Measurements from ENCODE around the gene NUB1.
A peak's percentile ranks its signal among the peaks of the same experiment; 100 is the strongest.

Gene NUB1

DNA sequence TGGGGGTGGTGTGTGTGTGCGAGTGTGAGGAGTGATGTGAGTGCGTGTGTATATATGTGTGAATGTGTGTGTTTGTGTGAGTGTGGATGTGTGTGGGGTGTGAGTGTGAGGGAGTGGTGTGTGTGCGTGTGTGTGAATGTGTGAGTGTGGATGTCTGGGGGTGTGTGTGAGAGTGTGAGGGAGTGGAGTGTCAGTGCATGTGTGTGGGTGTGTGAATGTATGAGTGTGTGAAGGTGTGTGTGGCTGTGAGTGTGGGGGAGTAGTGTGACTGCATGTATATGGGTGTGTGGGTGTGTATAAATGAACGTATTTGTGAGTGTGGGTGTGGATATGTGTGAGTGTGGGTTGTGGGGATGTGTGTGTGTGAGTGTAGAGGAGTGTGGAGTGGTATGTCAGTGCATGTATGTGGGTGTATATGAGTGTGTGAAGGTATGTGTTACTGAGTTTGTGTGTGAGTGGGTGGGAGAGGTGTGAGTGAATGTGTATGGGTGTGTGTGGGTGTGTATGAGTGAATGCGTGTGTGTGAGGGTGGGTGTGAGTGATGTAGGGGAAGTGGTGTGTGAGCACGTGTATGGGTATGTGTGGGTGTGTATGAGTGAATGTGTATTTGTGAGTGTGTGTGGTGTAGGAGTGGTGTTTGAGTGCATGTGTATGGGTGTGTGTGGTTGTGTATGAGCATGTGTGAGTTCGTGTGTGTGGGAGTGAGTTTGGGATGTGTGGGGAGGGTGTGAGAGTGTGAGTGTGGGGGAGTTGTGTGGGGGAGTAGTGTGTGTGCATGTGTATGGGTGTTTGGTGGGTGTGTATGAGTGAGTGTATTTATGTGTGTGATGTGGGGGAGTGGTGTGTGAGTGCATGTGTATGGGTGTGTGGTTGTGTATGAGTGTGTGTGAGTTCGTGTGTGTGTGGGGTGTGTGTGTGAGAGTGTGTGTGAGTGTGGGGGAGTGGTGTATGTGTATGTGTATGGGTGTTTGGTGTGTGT, 28.5 kb upstream of the NUB1 start:
- DNase-seq (ENCODE audit: low read depth in 1 of 2, low spot score in 1 of 2), result no peak

DNA sequence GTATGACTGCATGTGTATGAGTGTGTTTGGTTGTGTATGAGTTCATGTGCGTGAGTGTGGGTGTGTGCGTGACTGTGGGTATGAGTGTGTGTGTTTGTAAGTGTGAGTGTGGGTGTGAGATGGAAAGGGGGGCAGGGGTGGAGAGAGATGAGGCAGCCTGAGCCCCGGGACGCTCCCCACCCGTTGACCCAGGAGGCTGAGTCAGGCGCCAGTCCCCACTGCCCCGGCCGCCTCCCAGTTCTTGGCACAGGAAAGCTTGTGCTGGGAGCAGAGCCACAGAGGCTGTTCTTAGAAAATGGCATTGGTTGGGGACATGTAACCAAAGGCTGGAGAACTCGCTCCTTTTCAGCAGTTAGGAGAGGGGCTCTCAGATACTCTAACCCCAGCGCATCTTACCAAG, 27.8 kb upstream of the NUB1 start:
- no peak for DNase-seq (ENCODE audit: low read depth in 1 of 2, low spot score in 1 of 2)

DNA sequence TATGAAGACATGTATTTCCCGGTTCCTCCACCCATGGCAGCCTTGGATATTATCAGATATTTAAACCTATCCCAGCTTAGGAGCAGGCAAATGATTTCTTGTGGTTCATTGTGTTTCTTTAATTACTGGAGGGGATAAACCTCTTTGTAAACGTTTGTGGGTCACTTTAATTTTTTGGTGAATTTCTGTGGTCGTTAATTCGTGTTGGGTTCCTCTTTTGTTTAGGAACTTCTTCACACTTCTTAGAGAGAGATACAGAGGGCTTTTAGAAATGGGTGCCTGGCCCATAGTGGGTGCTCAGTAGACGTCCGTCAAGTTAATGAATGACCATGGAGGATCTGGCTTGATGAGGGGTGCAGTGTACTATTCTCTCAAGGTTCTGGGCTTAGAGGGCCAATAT, 27.2 kb upstream of the NUB1 start:
- DNase-seq (ENCODE audit: low read depth in 1 of 2, low spot score in 1 of 2), result no peak

DNA sequence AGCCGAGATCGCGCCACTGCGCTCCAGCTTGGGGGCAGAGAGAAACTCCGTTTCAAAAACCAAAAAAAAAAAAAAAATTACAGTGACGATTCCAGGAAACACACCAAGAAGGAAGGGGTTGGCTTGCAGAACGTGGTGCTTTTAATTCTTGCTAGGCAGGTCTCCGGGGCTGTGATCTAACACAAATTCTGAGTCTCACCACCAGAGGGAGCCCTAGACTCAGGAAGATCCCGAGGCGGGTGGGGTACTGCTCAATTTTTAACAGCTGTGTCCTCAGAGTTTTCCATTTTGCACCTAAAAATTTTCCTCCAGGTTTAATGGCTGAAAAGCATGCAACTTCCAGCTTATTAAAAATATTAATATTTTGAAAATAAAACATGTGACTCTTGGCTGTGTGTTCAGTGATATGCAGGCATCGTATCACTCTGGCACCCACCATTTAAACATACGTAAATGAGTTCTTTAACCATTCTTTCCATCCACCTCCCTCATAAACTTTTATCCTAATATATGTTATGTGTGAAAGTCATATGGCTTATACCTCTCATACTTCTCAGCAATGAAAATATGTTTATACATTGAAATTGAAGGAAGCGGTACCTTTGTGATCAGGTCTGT, 26.5 kb upstream of the NUB1 start:
- peak; percentile 41 to 80 for DNase-seq (ENCODE audit: low read depth in 1 of 2, low spot score in 1 of 2)

DNA sequence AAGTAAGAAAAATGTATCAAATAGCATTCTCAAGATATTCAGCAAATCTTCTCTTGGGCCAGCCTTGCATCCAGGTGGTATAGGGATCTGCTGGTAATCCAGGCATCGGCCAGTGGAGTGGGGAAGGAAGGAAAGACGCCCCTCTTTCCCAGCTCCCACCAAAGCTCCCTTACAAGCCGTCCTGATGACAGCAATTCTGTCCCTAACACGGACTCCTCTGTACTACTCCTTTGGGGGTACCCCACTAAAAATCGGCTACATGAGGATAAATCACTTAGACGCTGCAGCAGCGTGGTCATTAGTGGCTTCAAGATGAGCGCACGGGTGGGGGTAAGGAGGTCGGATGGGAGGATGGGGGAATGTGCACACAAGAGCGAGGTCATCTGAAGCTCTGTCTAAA, 24.7 kb upstream of the NUB1 start:
- DNase-seq (ENCODE audit: low read depth in 1 of 2, low spot score in 1 of 2), result no peak

DNA sequence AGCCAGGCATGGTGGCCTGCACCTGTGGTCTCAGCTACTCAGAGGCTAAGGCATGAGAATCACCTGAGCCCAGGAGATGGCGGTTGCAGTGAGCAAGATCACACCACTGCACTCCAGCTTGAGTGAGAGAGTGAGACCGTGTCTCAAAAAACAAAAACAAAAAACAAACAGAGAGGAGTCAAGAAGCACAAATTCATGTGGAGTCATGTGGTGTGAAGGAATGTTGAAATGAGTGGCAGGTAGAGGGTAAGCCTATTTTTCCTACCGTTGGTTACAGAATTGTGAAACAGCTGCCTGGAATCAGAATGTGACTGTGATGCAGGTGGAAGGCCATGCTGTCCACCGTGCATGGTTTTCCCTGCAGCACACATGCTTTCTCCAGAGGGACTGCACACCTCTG, 23.7 kb upstream of the NUB1 start:
- DNase-seq (ENCODE audit: low read depth in 1 of 2, low spot score in 1 of 2), result no peak

DNA sequence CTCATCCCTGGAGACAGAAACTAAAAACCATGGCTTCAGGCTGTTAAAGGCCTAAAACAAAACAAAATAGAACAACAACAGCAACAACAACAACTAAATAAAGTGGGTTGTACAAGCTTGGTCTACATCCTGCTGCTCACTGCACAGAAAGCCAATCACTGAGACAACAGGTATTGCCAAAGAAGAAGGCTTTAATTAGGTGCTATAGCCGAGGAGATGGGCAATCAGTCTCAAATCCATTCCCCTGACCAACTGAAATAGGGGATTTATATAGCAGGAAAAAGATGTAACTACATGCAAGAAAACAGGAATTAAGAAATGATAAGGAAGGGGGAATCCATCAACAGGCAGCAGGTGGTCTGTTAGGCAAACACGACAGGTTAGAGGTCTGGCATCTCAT, 22.4 kb upstream of the NUB1 start:
- no peak for DNase-seq (ENCODE audit: low read depth in 1 of 2, low spot score in 1 of 2)

DNA sequence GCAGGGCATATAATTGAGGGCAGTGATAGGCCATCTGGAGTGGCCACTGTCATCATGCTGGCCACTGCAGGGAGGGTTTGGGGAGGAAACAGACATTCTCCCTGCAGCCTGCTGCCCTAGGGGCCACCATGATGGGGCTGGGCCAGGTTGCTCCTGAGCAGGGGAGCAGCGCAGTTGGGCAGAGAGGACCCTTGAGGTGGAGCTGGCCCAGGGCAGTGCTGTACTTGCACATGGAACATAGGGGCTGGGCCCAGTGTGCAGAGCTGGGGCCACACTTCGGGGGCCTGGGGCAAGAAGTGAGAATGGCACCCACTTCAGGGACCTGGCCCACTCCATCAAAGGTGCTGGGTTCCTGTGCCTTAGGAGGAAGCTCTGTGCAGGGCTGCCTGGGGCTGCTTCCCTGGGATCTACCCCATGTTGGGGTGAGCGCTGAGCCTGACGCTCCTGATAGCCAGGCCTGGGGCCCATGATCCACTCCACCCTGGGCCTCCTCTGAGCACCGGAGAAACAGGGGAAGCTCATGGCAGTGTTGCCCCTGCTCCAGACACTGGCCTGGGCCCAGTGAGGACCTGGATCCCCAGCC, 21.3 kb upstream of the NUB1 start:
- no peak for DNase-seq (ENCODE audit: low read depth in 1 of 2, low spot score in 1 of 2)

DNA sequence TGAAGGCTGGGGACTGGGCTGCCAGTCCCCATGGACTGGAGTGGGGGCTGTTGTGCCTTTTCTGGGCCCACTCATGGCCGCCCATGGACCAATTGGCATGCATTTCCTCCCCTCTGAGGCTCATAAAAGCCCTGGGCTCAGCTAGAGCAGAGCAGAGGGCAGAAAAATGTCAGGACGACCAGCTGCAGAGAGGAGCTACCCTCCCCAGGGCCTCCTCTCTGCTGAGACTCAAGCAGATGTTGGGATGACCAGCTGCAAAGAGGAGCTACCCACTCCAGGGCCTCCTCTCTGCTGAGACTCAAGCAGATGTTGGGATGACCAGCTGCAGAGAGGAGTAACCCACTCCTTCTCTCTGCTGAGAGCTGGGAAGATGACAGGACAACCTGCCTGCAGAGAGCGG, 20.3 kb upstream of the NUB1 start:
- DNase-seq (ENCODE audit: low read depth in 1 of 2, low spot score in 1 of 2), result no peak

DNA sequence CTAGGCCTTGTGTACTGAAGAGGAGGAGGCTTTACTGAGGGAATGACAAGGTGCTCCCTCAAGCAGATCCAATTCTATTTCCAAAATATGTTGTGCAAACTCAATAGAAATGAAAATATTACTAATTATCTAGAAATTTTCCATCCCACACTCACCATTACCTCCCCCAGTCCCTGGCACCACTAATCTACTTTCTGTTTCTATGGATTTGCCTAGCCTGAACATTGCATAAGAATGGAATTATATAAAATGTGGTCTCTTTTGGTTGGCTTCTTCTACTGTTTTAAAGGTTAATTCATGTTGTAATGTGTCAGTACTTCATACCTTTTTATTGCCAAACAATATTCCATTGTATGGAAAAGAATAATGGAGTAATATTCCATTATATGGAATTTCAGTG, 18.7 kb upstream of the NUB1 start:
- DNase-seq (ENCODE audit: low read depth in 1 of 2, low spot score in 1 of 2), result no peak

DNA sequence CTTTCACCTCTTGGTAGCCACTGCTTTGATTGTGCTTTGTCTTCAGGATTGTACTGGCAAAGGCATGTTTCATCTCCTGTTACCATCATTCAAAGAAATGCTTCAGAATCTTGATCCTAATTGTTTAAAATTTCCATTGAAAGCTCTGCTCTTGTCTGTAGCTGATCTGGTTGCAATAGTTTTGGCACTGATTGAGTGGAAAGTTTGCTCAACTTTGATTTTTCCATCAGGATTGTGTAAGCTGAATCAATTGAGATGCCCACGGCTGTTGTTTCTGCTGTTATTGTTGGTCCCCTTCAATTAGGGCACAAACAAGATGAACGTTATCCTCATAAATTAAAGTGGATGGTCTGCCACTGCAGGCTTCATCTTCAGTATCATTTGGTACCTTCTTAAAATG, 14.6 kb upstream of the NUB1 start:
- DNase-seq (ENCODE audit: low read depth in 1 of 2, low spot score in 1 of 2), result no peak

DNA sequence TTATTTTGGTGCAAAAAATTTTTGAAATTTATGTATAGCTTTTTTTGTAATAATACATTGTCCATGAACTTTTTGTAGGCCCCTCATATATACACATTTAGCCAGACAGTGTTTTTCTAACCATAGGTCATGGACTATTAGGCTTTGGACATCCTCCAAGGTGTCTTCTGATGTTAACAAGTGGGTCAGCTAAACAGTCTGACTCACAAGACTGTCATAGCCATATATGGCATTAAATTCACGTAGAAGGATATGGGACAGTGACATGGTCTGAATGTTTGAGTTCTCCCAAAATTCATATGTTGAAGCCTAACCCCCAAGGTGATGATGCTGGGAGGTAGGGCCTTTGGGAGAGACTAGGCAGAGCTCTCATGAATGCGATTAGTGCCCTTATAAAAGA, 14.0 kb upstream of the NUB1 start:
- no peak for DNase-seq (ENCODE audit: low read depth in 1 of 2, low spot score in 1 of 2)

DNA sequence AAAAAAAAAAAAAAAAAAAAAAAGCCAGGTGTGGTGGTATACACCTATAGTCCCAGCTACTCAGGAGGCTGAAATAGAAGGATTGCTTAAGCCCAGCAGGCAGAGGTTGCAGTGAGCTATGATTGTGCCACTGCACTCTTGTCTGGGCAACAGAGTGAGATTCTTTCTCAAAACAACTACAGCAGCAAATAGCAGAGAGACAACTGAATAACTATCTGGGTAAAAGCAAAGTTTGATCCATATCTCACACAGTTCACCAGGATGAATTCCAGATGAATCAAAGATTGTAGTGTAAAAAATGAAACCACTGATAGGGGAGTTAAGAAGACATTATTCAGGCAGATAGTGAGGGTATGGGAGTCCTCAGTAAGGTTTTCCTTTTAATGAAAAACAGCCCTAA, 11.4 kb upstream of the NUB1 start:
- DNase-seq (ENCODE audit: low read depth in 1 of 2, low spot score in 1 of 2), result no peak

DNA sequence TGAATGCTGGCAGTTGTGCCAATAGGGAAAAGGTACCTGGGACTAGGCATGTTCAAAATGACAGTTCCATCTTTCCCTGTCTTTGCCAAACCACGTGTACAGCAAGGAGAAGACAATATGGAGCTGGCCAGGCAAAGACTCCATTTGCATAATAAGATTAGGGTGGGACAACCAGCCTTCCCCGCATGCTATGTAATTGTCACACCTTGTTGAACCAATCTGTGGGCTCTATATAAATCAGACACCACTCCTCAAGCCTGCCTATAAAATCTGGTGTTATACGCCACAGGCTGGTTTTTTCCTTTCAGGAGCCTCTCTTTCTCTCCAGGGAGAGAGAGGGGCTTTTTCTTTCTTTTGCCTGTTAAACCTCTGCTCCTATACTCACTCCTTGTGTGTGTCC, 11.0 kb upstream of the NUB1 start:
- DNase-seq (ENCODE audit: low read depth in 1 of 2, low spot score in 1 of 2), result no peak

DNA sequence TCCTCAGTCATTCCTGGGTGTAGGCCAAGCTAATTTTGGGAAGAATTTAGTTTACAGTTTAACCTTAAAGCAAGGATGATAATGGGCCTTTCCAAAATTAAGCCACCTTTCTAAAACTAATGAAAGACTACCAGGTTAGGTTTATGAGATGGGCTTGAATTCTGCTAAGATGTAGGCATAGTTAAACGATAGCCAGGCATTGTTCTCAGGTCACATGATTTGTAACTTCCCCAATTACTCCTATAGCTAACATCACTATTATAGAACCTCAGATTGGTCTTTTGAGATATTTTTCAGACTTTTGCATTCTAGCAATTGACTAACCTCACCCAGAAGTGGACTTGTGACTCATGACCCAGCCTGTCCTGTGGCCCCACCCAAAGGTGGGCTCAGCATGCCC, 7.0 kb upstream of the NUB1 start:
- no peak for DNase-seq (ENCODE audit: low read depth in 1 of 2, low spot score in 1 of 2)

DNA sequence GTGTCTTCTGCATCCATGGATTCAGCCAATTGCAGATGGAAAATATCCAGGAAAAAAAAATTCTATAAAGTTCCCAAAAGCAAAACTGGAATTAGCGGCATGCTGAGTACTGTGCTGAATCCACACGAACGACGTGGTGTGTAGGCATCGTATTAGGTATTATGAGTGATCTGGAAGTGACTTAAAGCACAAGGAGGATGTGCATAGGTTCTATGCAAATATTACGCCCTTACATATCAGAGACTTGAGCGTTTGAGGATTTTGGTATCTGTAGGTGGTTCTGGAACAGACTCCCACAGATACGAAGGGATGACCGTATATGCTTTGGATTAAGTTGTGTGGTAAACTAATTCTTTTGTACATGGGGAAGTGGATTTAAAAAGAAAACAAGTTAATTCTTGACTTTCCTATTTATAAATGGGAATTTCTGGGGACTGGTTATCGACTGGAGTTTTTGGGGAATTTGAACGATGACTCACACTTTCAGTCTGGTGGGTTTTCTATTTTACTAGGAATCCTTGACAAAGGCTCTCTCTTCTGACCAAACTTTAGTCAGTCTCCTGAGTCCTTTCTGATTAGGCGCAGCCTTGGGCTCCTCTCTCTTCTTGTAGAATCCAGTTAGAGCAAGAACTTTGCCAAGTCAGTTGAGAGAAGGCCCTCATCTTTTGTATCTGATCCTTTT, 5.4 kb upstream of the NUB1 start:
- no peak for DNase-seq (ENCODE audit: low read depth in 1 of 2, low spot score in 1 of 2)

DNA sequence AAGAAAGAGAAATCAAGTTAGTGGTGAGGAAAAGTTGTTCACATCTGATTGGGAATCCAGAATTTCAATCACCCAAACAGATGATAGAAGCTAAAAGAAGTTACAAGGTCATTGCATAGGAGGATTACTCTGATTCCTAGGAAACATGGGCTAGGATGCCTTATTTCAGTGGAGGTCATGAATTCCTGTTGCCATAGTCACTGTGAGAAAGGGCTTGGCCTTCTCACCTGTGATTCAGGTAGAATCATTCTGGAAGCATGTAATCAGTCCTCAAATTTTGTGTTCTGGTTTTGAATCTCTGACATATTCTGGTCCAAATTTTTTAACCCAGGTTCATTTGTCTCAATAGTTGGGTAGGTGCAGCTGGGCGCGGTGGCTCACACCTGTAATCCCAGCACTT, 4.3 kb upstream of the NUB1 start:
- DNase-seq (ENCODE audit: low read depth in 1 of 2, low spot score in 1 of 2), result no peak

DNA sequence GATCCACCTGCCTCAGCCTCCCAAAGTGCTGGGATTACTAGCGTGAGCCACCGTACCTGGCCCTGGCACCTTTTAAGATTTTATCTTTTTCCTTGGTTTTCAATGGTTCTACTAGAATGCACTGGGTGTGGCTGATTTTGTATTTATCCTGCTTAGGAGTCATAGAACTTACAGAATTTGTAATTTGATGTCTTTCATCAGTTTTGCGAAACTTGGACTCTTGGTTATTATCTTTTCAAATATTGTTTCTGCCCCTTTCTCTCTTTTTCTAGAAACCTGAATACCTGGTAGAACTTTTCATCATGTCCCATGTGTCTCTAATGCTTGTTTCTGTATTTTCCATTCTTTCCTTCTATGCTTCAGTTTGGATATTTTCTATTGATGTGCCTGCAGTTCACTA, 2.8 kb upstream of the NUB1 start:
- no peak for DNase-seq (ENCODE audit: low read depth in 1 of 2, low spot score in 1 of 2)

DNA sequence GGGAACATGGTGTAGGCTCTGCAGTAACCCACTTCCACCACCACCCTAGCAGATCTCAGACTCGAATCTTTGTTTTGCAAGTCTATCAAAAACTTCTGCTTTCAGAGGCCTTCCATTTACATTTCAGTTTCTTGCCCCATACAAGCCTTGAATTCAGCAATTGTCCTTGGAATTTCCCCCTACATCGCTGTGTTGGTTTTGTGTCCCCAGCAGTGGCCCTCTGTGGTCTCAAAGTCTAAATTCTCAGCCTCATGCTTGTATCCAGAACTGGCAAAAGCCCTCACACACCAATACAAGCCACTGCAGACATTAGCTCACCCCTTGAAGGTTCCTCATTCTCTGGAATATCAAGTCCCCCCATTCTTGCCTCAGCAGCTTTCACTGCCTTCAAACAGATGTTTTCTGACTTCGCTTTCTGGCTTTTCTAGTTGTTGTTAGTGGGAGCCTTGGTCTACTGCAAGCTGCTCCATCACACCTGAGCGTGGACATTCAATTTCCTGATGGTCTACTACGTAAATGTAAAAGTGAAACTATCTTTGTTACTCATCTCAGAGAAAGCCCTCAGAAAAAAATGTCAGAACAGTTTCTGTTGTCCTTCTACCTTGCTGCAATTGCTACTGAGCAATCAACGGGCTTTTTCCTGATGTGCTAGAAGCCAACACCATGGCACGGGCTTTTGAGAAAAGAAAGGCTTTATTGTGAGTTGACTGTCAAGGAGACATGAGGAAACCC, 1.8 kb upstream of the NUB1 start:
- DNase-seq (ENCODE audit: low read depth in 1 of 2, low spot score in 1 of 2), result no peak

DNA sequence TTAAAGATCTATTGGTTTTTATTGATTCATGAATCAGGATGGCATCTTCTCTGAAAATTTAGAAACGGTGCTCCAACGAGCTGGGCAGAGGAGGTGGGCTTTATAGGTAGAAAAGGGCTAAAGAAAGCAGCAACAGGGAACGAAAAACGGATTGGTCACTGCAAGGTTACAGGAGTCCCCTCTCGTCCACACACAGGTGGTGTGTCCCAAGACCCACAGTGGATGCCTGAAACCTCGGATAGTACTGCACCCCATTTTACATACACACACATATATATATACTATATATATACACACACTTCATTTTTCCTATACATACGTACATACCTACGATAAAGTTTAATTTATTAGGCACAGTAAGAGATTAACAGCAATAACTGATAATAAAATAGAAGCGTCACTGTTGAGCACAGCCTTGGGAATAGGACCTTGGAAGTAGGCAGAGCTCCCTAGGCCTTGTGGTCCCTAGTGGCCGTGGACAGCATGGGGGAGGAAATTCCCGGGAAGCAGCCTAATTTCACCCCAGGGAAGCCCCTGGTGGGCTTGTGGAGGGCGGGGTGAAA, 737 bp upstream of the NUB1 start:
- no peak for DNase-seq (ENCODE audit: low read depth in 1 of 2, low spot score in 1 of 2)

DNA sequence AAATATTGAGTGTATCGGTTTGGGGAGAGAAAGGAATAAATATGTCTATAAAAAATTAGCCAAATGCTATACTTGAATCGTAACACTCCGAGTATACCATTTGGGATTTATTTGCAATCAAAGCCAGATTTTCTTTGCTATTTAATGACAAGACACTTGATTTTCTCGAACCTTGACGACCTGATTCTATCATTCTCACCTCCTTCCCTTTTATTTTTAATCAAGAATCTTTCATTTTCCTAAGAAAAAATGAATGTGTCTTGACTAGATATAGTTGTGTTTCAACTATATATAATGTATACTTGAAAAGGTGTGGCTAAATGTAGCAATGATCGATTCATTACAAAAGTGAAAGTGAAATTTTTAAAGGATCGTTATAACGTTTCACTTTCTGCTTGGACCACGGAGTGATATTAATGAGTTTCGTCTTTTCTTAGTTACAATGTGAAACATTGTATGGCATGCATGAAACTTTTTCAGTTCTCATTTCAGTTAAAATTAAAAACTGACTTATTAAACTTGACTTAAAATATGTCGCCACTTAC, 562 bp downstream of the NUB1 start:
- no peak for DNase-seq (ENCODE audit: low read depth in 1 of 2, low spot score in 1 of 2)

Data from activated CD4-positive, alpha-beta T cell treated with anti-CD3 and anti-CD28 coated beads, Interleukin-2, amount 50 U/mL, for 24 hours (primary cell).